IMR-90 (cell line): ENCODE measurements around the gene SLC31A2. TPM values are rescaled to one million over a fixed set of nuclear protein-coding genes. Genes with fewer than 3 reads are reported as not detected.
"Not testable (repeated sequence)": the region's sequence is repeated elsewhere in the genome, so short reads cannot be mapped to it uniquely, and the experiment has no call there.

Experiments
- ATAC-seq: fragments of 200-7000 bp; cut with Tn5 transposase; 2 replicates; pipeline ENCODE4 v1.9.1; 2020; ENCODE audit warnings: low read depth, mild to moderate bottlenecking, moderate library complexity
- BruUV-seq: library from RNA; stranded (reverse); fragments of 400-500 nt; replicated peaks from 2 replicates; lab custom pipeline; 2021; lab: Mats Ljungman, UMichigan
- CTCF ChIA-PET: fragments of 300-600 bp; formaldehyde crosslinking; extraction: SDS; loops from one replicate; lab custom pipeline; 2021; ENCODE audit warnings: antibody characterized with exemption; lab: Yijun Ruan, JAX
- POLR2A ChIA-PET: fragments of 300-600 bp; sonication (Branson Sonifier 250); formaldehyde crosslinking; loops from one replicate; lab custom pipeline; 2022; ENCODE audit warnings: antibody characterized with exemption; ENCODE audit not compliant: unreplicated experiment; lab: Charles Lee
- DNase-seq: peaks from one replicate; pipeline ENCODE4 v3.0.0; 2013
- H2AFZ ChIP-seq: replicated peaks from 2 replicates; pipeline ENCODE3; 2013; ENCODE audit warnings: low read length, mild to moderate bottlenecking; ENCODE audit not compliant: poor library complexity
- H2AK5ac ChIP-seq: 2 replicates; pipeline ENCODE4 v1.6.1; 2013; ENCODE audit warnings: low read depth, low read length, inconsistent platforms
- H2AK9ac ChIP-seq: replicated peaks from 2 replicates; pipeline ENCODE3; 2013; ENCODE audit warnings: mild to moderate bottlenecking, low read depth, low read length, moderate library complexity; ENCODE audit not compliant: poor library complexity
- H2BK120ac ChIP-seq: 2 replicates; pipeline ENCODE4 v1.6.1; 2013; ENCODE audit warnings: low read depth, low read length, inconsistent platforms
- H2BK15ac ChIP-seq: 3 replicates; pipeline ENCODE4 v1.6.1; 2013; ENCODE audit warnings: low read depth, low read length, inconsistent platforms
- H2BK20ac ChIP-seq: 2 replicates; pipeline ENCODE4 v1.6.1; 2013; ENCODE audit warnings: low read depth, mild to moderate bottlenecking, inconsistent platforms, low read length, moderate library complexity
- H2BK5ac ChIP-seq: 2 replicates; pipeline ENCODE4 v1.6.1; 2013; ENCODE audit warnings: mild to moderate bottlenecking, low read depth, low read length, inconsistent platforms; ENCODE audit not compliant: poor library complexity, severe bottlenecking
- H3K14ac ChIP-seq: replicated peaks from 2 replicates; pipeline ENCODE4 v1.6.1; 2013; ENCODE audit warnings: low read depth, low read length, inconsistent platforms
- H3K18ac ChIP-seq: 2 replicates; pipeline ENCODE4 v1.6.1; 2013; ENCODE audit warnings: low read depth, low read length, control low read depth
- H3K23ac ChIP-seq: 2 replicates; pipeline ENCODE4 v1.6.1; 2013; ENCODE audit warnings: low read depth, low read length, inconsistent platforms
- H3K27ac ChIP-seq: 2 replicates; pipeline ENCODE4 v1.5.1; 2013; ENCODE audit warnings: mild to moderate bottlenecking, control low read depth, low read length; ENCODE audit not compliant: insufficient read depth
- H3K27me3 ChIP-seq: 2 replicates; pipeline ENCODE4 v1.6.1; 2013; ENCODE audit warnings: low read length; ENCODE audit not compliant: control insufficient read depth, insufficient read depth
- H3K36me3 ChIP-seq: 2 replicates; pipeline ENCODE4 v1.6.1; 2013; ENCODE audit warnings: low read length, mixed read lengths; ENCODE audit not compliant: control insufficient read depth, insufficient read depth
- H3K4ac ChIP-seq: 2 replicates; pipeline ENCODE4 v1.6.1; 2013; ENCODE audit warnings: low read depth, low read length, inconsistent platforms
- H3K4me1 ChIP-seq: 2 replicates; pipeline ENCODE4 v1.6.1; 2013; ENCODE audit warnings: low read length, mixed read lengths; ENCODE audit not compliant: control insufficient read depth, insufficient read depth
- H3K4me2 ChIP-seq: 2 replicates; pipeline ENCODE4 v1.6.1; 2013; ENCODE audit warnings: low read depth, mild to moderate bottlenecking, control low read depth, low read length, moderate library complexity
- H3K4me3 ChIP-seq: 2 replicates; pipeline ENCODE4 v1.5.1; 2013; ENCODE audit warnings: low read depth, mild to moderate bottlenecking, control low read depth, low read length, moderate library complexity; ENCODE audit not compliant: insufficient read depth
- H3K56ac ChIP-seq: 2 replicates; pipeline ENCODE4 v1.6.1; 2013; ENCODE audit warnings: low read length, inconsistent platforms; ENCODE audit not compliant: insufficient read depth; ENCODE audit errors: extremely low read depth
- H3K79me1 ChIP-seq, 2 experiments: 2 replicates each; pipeline ENCODE4 v1.6.1; 2013; ENCODE audit warnings: low read length in 2 of 2, inconsistent platforms in 1 of 2, low read depth in 1 of 2
- H3K9ac ChIP-seq: 2 replicates; pipeline ENCODE4 v1.6.1; 2013; ENCODE audit warnings: low read depth, low read length, control low read depth
- H3K9me1 ChIP-seq: 2 replicates; pipeline ENCODE4 v1.6.1; 2013; ENCODE audit warnings: low read length, inconsistent platforms; ENCODE audit not compliant: insufficient read depth
- H3K9me3 ChIP-seq: 2 replicates; pipeline ENCODE4 v1.6.1; 2013; ENCODE audit warnings: low read length; ENCODE audit not compliant: control insufficient read depth, insufficient read depth
- H4K20me1 ChIP-seq: 2 replicates; pipeline ENCODE4 v1.6.1; 2013; ENCODE audit warnings: low read length, inconsistent platforms; ENCODE audit not compliant: insufficient read depth
- H4K5ac ChIP-seq: 2 replicates; pipeline ENCODE4 v1.6.1; 2013; ENCODE audit warnings: mild to moderate bottlenecking, low read depth, low read length, control low read depth
- H4K8ac ChIP-seq, 2 experiments: 2 replicates each; pipeline ENCODE4 v1.6.1; 2013; ENCODE audit warnings: low read depth in 2 of 2, low read length in 2 of 2, control low read depth in 1 of 2, inconsistent platforms in 1 of 2
- H4K91ac ChIP-seq: 2 replicates; pipeline ENCODE4 v1.6.1; 2013; ENCODE audit warnings: low read depth, low read length, inconsistent platforms; ENCODE audit not compliant: insufficient read depth
- RCOR1 ChIP-seq: IDR thresholded peaks from 2 replicates; pipeline ENCODE4 v1.6.1; 2012; ENCODE audit warnings: mild to moderate bottlenecking, low read length, improper control_type of control experiment; ENCODE audit not compliant: insufficient replicate concordance
- WGBS, 2 experiments: methylation state at CpG; one replicate each; pipeline versions ENCODE4 v1.1.5 to v1.1.7; 2013; ENCODE audit warnings: missing lambda C conversion rate in 2 of 2; ENCODE audit not compliant: insufficient read length in 1 of 2; ENCODE audit errors: extremely low coverage in 2 of 2; 5-methylcytosine and 5-hydroxymethylcytosine counted together
- dilution Hi-C: fragments of 300-500 bp; cut with HindIII; formaldehyde crosslinking; loops from one replicate; pipeline ENCODE4 v1.14.3; 2018; ENCODE audit warnings: low sequenced_read_pairs; ENCODE audit not compliant: unreplicated experiment
- in situ Hi-C: fragments of 300-500 bp; cut with MboI; formaldehyde crosslinking; loops from 3 replicates; pipeline ENCODE4 v1.14.3; 2019; ENCODE audit warnings: low sequenced_read_pairs, inconsistent platforms, mixed read lengths
- intact Hi-C: fragments of 100-400 bp; cut with micrococcal nuclease; formaldehyde crosslinking; loops from 2 replicates; pipeline ENCODE4 v1.10.0; 2022
- polyA plus RNA-seq, 3 experiments: library from polyadenylated mRNA; depleted of rRNA; stranded (reverse); fragments of >200 nt; gene quantifications; 2 replicates each; pipeline ENCODE4 v1.2.3, GENCODE V29; 2012; ENCODE audit warnings: low replicate concordance in 1 of 3
- total RNA-seq: library from RNA; depleted of rRNA; stranded (reverse); fragments of >200 nt; gene quantifications from 2 replicates; pipeline ENCODE4 v1.2.3, GENCODE V29; 2012

Gene SLC31A2
- total and polyA plus RNA-seq, 2 of the 4 experiments (the other 2 are of a cell fraction), result 5.1 to 7.2 TPM

- TF ChIP-seq RCOR1, result no peak
These were observed at the start of gene SLC31A2 (continued) for GRCh38 chr9:113150670-113151611.

- H3K9me1 ChIP-seq, H4K5ac ChIP-seq, in situ Hi-C loops, H3K79me1 ChIP-seq, H2BK120ac ChIP-seq, H3K23ac ChIP-seq, BruUV-seq, H4K8ac ChIP-seq, H3K27ac ChIP-seq, H3K9ac ChIP-seq, H2BK20ac ChIP-seq, H3K4ac ChIP-seq, DNase-seq, H2AK5ac ChIP-seq, H3K9me3 ChIP-seq, CTCF ChIA-PET, POLR2A ChIA-PET, dilution Hi-C loops, H2BK5ac ChIP-seq, H3K4me1 ChIP-seq, H4K91ac ChIP-seq, intact Hi-C loops, H3K27me3 ChIP-seq, H2BK15ac ChIP-seq, H3K18ac ChIP-seq, H4K20me1 ChIP-seq, H2AFZ ChIP-seq, H3K14ac ChIP-seq, ATAC-seq, H3K4me3 ChIP-seq, H2AK9ac ChIP-seq, H3K4me2 ChIP-seq, H3K36me3 ChIP-seq, H3K56ac ChIP-seq: not testable (repeated sequence)
- WGBS, 2 experiments, result no CpG with 5 or more reads among the region's 6 CpGs
These were observed 45.5 kb upstream of the SLC31A2 start for GRCh38 chr9:113105345-113105744.

- DNase-seq, result not testable (repeated sequence)
These were observed 39.5 kb upstream of the SLC31A2 start for GRCh38 chr9:113111065-113111951.

More at GRCh38 chr9:113111065-113111951, 39.5 kb upstream of the SLC31A2 start:
- H3K27ac ChIP-seq, H3K9me1 ChIP-seq, H3K14ac ChIP-seq, POLR2A ChIA-PET, H3K36me3 ChIP-seq, BruUV-seq, dilution Hi-C loops, H4K5ac ChIP-seq, H3K4ac ChIP-seq, H2AK5ac ChIP-seq, H3K27me3 ChIP-seq, H2AFZ ChIP-seq, H3K79me1 ChIP-seq, H2BK15ac ChIP-seq, H4K91ac ChIP-seq, H3K56ac ChIP-seq, H4K20me1 ChIP-seq, H3K4me1 ChIP-seq, H2BK5ac ChIP-seq, in situ Hi-C loops, H2AK9ac ChIP-seq, H3K9me3 ChIP-seq, H2BK120ac ChIP-seq, H4K8ac ChIP-seq, H3K9ac ChIP-seq, H2BK20ac ChIP-seq, H3K23ac ChIP-seq, H3K4me3 ChIP-seq, H3K4me2 ChIP-seq, H3K18ac ChIP-seq: not testable (repeated sequence)
- intact Hi-C loops, result loop anchor here (5.0 kb wide), 1 partner anchor 189 kb away; no protein-coding TSS in a partner anchor
- WGBS, 2 experiments, result no CpG with 5 or more reads among the region's 56 CpGs
- CTCF ChIA-PET, result interaction anchor here (0.7 to 1.7 kb wide), 2 partner anchors 21 to 186 kb away, joined by 3 to 4 read pairs; no protein-coding TSS in a partner anchor
- peak; percentile 83 for ATAC-seq
